Measurements from ENCODE around the gene RHOC.
"Not testable (repeated sequence)": the region's sequence is repeated elsewhere in the genome, so short reads cannot be mapped to it uniquely, and the experiment has no call there.

Gene RHOC

GRCh38 chr1:112706505-112707220 is at the start of gene RHOC:
RHOC (minus strand) TSS chr1:112707127; CDS start chr1:112703799, 3,328 bp downstream.
- no peaks in the 10 kb centered on the region for H3K9me3 ChIP-seq (ENCODE audit: control insufficient read depth, low read length)
- peak within 1 kb of the TSS; percentile 95 for H3K9ac ChIP-seq (ENCODE audit: low read length)
- H3K27me3 ChIP-seq (replicated peaks; ENCODE audit: control insufficient read depth, insufficient read depth, low read length) = no peaks in the 10 kb centered on the region
- peaks cover 22% of the 10 kb centered on the region for H3K36me3 ChIP-seq (ENCODE audit: control insufficient read depth, insufficient read depth, low read length, severe bottlenecking)
- H3K4me1 ChIP-seq (ENCODE audit: control insufficient read depth, insufficient read depth, low read length) = peaks cover 46% of the 10 kb centered on the region
- peak within 1 kb of the TSS; percentile 89 for H3K4me3 ChIP-seq (ENCODE audit: low read length)
- DNase-seq (ENCODE audit: low read depth) = peak; percentile 87

GRCh38 chr1:112754116-112754628 is 47.2 kb upstream of the RHOC start:
- Histone ChIP-seq H3K9ac (ENCODE audit: low read length) (no peak overlapping the region), H3K9me3 (ENCODE audit: control insufficient read depth, low read length) (peaks cover 6% of the 10 kb centered on the region), H3K4me3 (ENCODE audit: low read length) (no peak overlapping the region), H3K36me3 (ENCODE audit: control insufficient read depth, insufficient read depth, low read length, severe bottlenecking) (no peaks in the 10 kb centered on the region), H3K4me1 (ENCODE audit: control insufficient read depth, insufficient read depth, low read length) (no peaks in the 10 kb centered on the region), H3K27me3 (replicated peaks; ENCODE audit: control insufficient read depth, insufficient read depth, low read length) (peaks cover 6% of the 10 kb centered on the region)
- no peak for DNase-seq (ENCODE audit: low read depth)

- H3K9me3 ChIP-seq (ENCODE audit: control insufficient read depth, low read length) = no peaks in the 10 kb centered on the region
- no peaks in the 10 kb centered on the region for H3K36me3 ChIP-seq (ENCODE audit: control insufficient read depth, insufficient read depth, low read length, severe bottlenecking)
- no peak overlapping the region for H3K4me3 ChIP-seq (ENCODE audit: low read length)
- DNase-seq (ENCODE audit: low read depth) = no peak
- peaks cover 3% of the 10 kb centered on the region for H3K27me3 ChIP-seq (replicated peaks; ENCODE audit: control insufficient read depth, insufficient read depth, low read length)
- H3K4me1 ChIP-seq (ENCODE audit: control insufficient read depth, insufficient read depth, low read length) = no peaks in the 10 kb centered on the region
- H3K9ac ChIP-seq (ENCODE audit: low read length) = no peak overlapping the region
Measured at GRCh38 chr1:112748396-112748795, 41.5 kb upstream of the RHOC start.

GRCh38 chr1:112744009-112744578 is 37.2 kb upstream of the RHOC start:
- no peaks in the 10 kb centered on the region for H3K4me1 ChIP-seq (ENCODE audit: control insufficient read depth, insufficient read depth, low read length)
- peak overlapping the region; percentile 66 for H3K4me3 ChIP-seq (ENCODE audit: low read length)
- H3K9ac ChIP-seq (ENCODE audit: low read length) = no peak overlapping the region
- H3K27me3 ChIP-seq (replicated peaks; ENCODE audit: control insufficient read depth, insufficient read depth, low read length) = peaks cover 3% of the 10 kb centered on the region
- DNase-seq (ENCODE audit: low read depth) = peak; percentile 45
- H3K36me3 ChIP-seq (ENCODE audit: control insufficient read depth, insufficient read depth, low read length, severe bottlenecking) = no peaks in the 10 kb centered on the region
- no peaks in the 10 kb centered on the region for H3K9me3 ChIP-seq (ENCODE audit: control insufficient read depth, low read length)

- H3K9me3 ChIP-seq (ENCODE audit: control insufficient read depth, low read length) = no peaks in the 10 kb centered on the region
- H3K9ac ChIP-seq (ENCODE audit: low read length) = no peak overlapping the region
- H3K4me3 ChIP-seq (ENCODE audit: low read length) = peak overlapping the region; percentile 66
- peaks cover 3% of the 10 kb centered on the region for H3K27me3 ChIP-seq (replicated peaks; ENCODE audit: control insufficient read depth, insufficient read depth, low read length)
- H3K36me3 ChIP-seq (ENCODE audit: control insufficient read depth, insufficient read depth, low read length, severe bottlenecking) = no peaks in the 10 kb centered on the region
- peak; percentile 50 for DNase-seq (ENCODE audit: low read depth)
- H3K4me1 ChIP-seq (ENCODE audit: control insufficient read depth, insufficient read depth, low read length) = no peaks in the 10 kb centered on the region
Measured at GRCh38 chr1:112743174-112744008, 36.5 kb upstream of the RHOC start.

GRCh38 chr1:112737573-112737972 is 30.6 kb upstream of the RHOC start:
- H3K4me1 ChIP-seq (ENCODE audit: control insufficient read depth, insufficient read depth, low read length) = peaks cover 4% of the 10 kb centered on the region
- no peak overlapping the region for H3K9ac ChIP-seq (ENCODE audit: low read length)
- no peak overlapping the region for H3K4me3 ChIP-seq (ENCODE audit: low read length)
- DNase-seq (ENCODE audit: low read depth) = no peak
- H3K27me3 ChIP-seq (replicated peaks; ENCODE audit: control insufficient read depth, insufficient read depth, low read length) = no peaks in the 10 kb centered on the region
- H3K9me3 ChIP-seq (ENCODE audit: control insufficient read depth, low read length) = no peaks in the 10 kb centered on the region
- H3K36me3 ChIP-seq (ENCODE audit: control insufficient read depth, insufficient read depth, low read length, severe bottlenecking) = no peaks in the 10 kb centered on the region

GRCh38 chr1:112735752-112736151 is 28.8 kb upstream of the RHOC start:
- Histone ChIP-seq H3K4me1 (ENCODE audit: control insufficient read depth, insufficient read depth, low read length) (peaks cover 4% of the 10 kb centered on the region), H3K9ac (ENCODE audit: low read length) (no peak overlapping the region), H3K27me3 (replicated peaks; ENCODE audit: control insufficient read depth, insufficient read depth, low read length) (no peaks in the 10 kb centered on the region), H3K9me3 (ENCODE audit: control insufficient read depth, low read length) (no peaks in the 10 kb centered on the region), H3K4me3 (ENCODE audit: low read length) (no peak overlapping the region), H3K36me3 (ENCODE audit: control insufficient read depth, insufficient read depth, low read length, severe bottlenecking) (no peaks in the 10 kb centered on the region)
- DNase-seq (ENCODE audit: low read depth) = peak; percentile 41

- no peaks in the 10 kb centered on the region for H3K9me3 ChIP-seq (ENCODE audit: control insufficient read depth, low read length)
- H3K9ac ChIP-seq (ENCODE audit: low read length) = no peak overlapping the region
- no peaks in the 10 kb centered on the region for H3K36me3 ChIP-seq (ENCODE audit: control insufficient read depth, insufficient read depth, low read length, severe bottlenecking)
- H3K4me3 ChIP-seq (ENCODE audit: low read length) = no peak overlapping the region
- H3K27me3 ChIP-seq (replicated peaks; ENCODE audit: control insufficient read depth, insufficient read depth, low read length) = no peaks in the 10 kb centered on the region
- DNase-seq (ENCODE audit: low read depth) = no peak
- peaks cover 4% of the 10 kb centered on the region for H3K4me1 ChIP-seq (ENCODE audit: control insufficient read depth, insufficient read depth, low read length)
Measured at GRCh38 chr1:112731451-112731850, 24.5 kb upstream of the RHOC start.

GRCh38 chr1:112729909-112730308 is 23.0 kb upstream of the RHOC start:
- H3K9me3 ChIP-seq (ENCODE audit: control insufficient read depth, low read length) = no peaks in the 10 kb centered on the region
- H3K27me3 ChIP-seq (replicated peaks; ENCODE audit: control insufficient read depth, insufficient read depth, low read length) = no peaks in the 10 kb centered on the region
- no peaks in the 10 kb centered on the region for H3K4me1 ChIP-seq (ENCODE audit: control insufficient read depth, insufficient read depth, low read length)
- no peak overlapping the region for H3K4me3 ChIP-seq (ENCODE audit: low read length)
- no peaks in the 10 kb centered on the region for H3K36me3 ChIP-seq (ENCODE audit: control insufficient read depth, insufficient read depth, low read length, severe bottlenecking)
- DNase-seq (ENCODE audit: low read depth) = no peak
- no peak overlapping the region for H3K9ac ChIP-seq (ENCODE audit: low read length)

GRCh38 chr1:112729011-112729410 is 22.1 kb upstream of the RHOC start:
- not testable (repeated sequence) for DNase-seq (ENCODE audit: low read depth); H3K4me3 ChIP-seq (ENCODE audit: low read length); H3K36me3 ChIP-seq (ENCODE audit: control insufficient read depth, insufficient read depth, low read length, severe bottlenecking); H3K9me3 ChIP-seq (ENCODE audit: control insufficient read depth, low read length); H3K27me3 ChIP-seq (replicated peaks; ENCODE audit: control insufficient read depth, insufficient read depth, low read length); H3K9ac ChIP-seq (ENCODE audit: low read length); H3K4me1 ChIP-seq (ENCODE audit: control insufficient read depth, insufficient read depth, low read length)

GRCh38 chr1:112728306-112728971 is 21.5 kb upstream of the RHOC start:
- not testable (repeated sequence) for H3K4me1 ChIP-seq (ENCODE audit: control insufficient read depth, insufficient read depth, low read length); H3K27me3 ChIP-seq (replicated peaks; ENCODE audit: control insufficient read depth, insufficient read depth, low read length); H3K9me3 ChIP-seq (ENCODE audit: control insufficient read depth, low read length); H3K36me3 ChIP-seq (ENCODE audit: control insufficient read depth, insufficient read depth, low read length, severe bottlenecking); H3K4me3 ChIP-seq (ENCODE audit: low read length); H3K9ac ChIP-seq (ENCODE audit: low read length); DNase-seq (ENCODE audit: low read depth)

Measured in adipocyte (in vitro differentiated cells).